Stimulated activated memory B cell treated with anti-CD40 and anti-IgM and Interleukin-4, amounts not matched to agents 10 μg/mL and 1 μg/mL and 100 μg/mL, for 72 hours (primary cell): ENCODE data around the gene GGN.
"Not testable (repeated sequence)": the region's sequence is repeated elsewhere in the genome, so short reads cannot be mapped to it uniquely, and the experiment has no call there.

Experiments used
- ATAC-seq: fragments of 150-1000 bp; cut with Tn5 transposase; 2 replicates; pipeline ENCODE4 v1.10.0; 2021
- H3K27ac Mint-ChIP-seq: one replicate; pipeline ENCODE4 v1.8.0; 2022; ENCODE audit warnings: mild to moderate bottlenecking, mixed read lengths
- H3K27me3 Mint-ChIP-seq: one replicate; pipeline ENCODE4 v1.8.0; 2022; ENCODE audit warnings: mixed read lengths
- H3K36me3 Mint-ChIP-seq: one replicate; pipeline ENCODE4 v1.8.0; 2022; ENCODE audit warnings: mixed read lengths
- H3K4me1 Mint-ChIP-seq: one replicate; pipeline ENCODE4 v1.8.0; 2022; ENCODE audit warnings: mixed read lengths
- H3K4me3 Mint-ChIP-seq: one replicate; pipeline ENCODE4 v1.8.0; 2022; ENCODE audit warnings: mild to moderate bottlenecking, moderate library complexity, mixed read lengths
- H3K9me3 Mint-ChIP-seq: one replicate; pipeline ENCODE4 v1.8.0; 2022; ENCODE audit warnings: mixed read lengths

Gene GGN

DNA sequence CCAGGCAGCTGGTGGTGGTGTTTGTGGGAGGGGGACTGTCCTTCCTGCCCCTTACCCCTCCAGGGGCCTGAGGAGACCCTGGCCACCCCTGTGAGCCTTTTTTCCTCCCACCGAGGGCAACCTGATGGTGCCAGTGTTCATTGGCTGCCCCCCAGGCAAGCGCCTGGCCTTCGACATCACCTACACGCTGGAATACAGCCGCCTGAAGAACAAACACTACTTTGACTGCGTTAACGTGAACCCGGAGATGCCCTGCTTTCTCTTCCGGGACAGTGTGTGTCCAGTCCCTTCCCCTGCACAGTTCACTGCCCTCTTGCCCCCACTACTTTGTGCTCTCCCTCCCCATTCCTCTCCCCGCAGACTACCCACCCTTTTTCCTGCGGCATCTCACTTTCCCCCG is 20.8 kb downstream of the GGN start:
- H3K36me3 Mint-ChIP-seq: no peaks in the 10 kb centered on the region
- no peaks in the 10 kb centered on the region for H3K9me3 Mint-ChIP-seq
- ATAC-seq: no peak
- no peak overlapping the region for H3K27ac Mint-ChIP-seq
- no peak overlapping the region for H3K4me3 Mint-ChIP-seq
- H3K27me3 Mint-ChIP-seq: peaks cover 27% of the 10 kb centered on the region
- H3K4me1 Mint-ChIP-seq: peaks cover 9% of the 10 kb centered on the region

DNA sequence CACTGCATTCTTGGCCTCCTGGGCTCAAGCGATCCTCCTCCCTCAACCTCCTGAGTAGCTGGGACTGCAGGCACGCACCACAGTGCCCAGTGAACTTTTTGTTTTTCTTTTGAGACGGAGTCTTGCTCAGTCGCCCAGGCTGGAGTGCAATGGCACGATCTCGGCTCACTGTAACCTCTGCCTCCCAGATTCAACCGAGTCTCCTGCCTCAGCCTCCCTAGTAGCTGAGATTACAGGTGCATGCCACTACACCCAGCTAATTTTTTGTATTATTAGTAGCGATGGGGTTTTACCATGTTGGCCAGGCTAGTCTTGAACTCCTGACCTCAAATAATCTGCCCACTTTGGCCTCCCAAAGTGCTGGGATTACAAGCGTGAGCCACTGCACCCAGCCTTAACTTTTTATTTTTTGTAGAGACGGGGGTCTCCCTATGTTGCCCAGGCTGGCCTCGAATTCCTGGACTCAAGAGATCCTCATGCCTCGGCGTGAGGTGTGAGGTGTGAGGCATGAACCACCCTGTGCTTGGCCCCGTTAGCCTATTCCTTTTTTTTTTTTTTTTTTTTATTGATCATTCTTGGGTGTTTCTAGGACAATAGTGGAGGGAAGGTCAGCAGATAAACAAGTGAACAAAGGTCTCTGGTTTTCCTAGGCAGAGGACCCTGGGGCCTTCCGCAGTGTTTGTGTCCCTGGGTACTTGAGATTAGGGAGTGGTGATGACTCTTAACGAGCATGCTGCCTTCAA is 24.7 kb downstream of the GGN start:
- H3K4me1 Mint-ChIP-seq: peaks cover 24% of the 10 kb centered on the region
- peak overlapping the region; percentile 25 for H3K4me3 Mint-ChIP-seq
- not testable (repeated sequence) for H3K27ac Mint-ChIP-seq, ATAC-seq, H3K36me3 Mint-ChIP-seq, H3K9me3 Mint-ChIP-seq
- H3K27me3 Mint-ChIP-seq: peaks cover 46% of the 10 kb centered on the region

DNA sequence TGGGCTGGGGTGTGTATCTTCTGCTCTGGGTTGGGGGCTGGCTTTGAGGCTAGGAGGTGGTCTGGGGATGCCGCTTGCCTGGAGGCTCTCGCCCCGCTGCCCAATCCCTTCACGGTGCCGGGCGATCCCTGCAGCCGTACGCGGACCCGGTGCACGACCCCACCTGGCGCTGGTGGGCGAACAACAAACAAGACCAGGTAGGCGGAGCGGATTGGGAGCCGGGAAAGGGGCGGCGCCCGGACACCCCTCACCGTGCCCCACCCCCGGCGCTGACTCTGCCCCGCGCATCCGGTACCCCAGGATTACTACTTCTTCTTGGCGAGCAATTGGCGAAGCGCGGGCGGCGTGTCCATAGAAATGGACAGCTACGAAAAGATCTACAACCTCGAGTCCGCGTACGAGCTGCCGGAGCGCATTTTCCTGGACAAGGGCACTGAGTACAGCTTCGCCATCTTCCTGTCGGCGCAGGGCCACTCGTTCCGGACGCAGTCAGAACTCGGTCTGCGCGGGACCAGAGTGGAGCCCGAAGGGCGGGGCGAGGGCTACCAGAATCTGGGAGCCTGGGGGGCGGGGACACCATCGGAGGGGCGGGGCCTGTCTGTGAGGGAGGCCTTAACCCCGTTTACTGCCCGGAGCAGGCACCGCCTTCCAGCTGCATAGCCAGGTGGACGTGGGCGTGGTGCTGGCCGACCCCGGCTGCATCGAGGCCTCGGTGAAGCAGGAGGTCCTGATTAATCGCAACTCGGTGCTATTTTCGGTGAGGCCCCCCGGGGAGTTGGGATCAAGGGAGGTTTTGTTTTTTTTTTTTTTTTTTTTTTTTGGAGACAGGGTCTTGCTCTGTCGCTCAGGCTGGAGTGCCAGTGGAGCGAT is 25.5 kb downstream of the GGN start:
- no peaks in the 10 kb centered on the region for H3K9me3 Mint-ChIP-seq
- peaks cover 38% of the 10 kb centered on the region for H3K27me3 Mint-ChIP-seq
- H3K36me3 Mint-ChIP-seq: no peaks in the 10 kb centered on the region
- peak; percentile 81 for ATAC-seq
- H3K4me1 Mint-ChIP-seq: peaks cover 24% of the 10 kb centered on the region
- H3K4me3 Mint-ChIP-seq: peak overlapping the region; percentile 86
- H3K27ac Mint-ChIP-seq: no peak overlapping the region

DNA sequence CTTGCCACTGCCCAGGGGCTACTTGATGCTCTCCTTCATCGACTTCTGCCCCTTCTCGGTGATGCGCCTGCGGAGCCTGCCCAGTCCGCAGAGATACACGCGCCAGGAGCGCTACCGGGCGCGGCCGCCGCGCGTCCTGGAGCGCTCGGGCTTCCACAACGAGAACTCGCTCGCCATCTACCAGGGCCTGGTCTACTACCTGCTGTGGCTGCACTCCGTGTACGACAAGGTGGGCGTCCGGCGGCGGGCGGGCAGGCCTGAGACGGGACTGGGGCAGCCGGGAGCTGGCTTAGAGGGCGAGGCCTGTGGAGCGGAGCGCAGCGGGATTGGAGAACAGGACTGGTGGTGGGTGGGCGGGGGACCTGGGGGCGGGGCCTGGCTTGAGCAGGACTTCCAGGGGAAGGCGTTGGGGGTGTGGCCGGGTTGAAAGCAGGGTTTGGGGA is 26.2 kb downstream of the GGN start:
- H3K36me3 Mint-ChIP-seq: no peaks in the 10 kb centered on the region
- H3K9me3 Mint-ChIP-seq: no peaks in the 10 kb centered on the region
- no peak overlapping the region for H3K27ac Mint-ChIP-seq
- peak overlapping the region; percentile 86 for H3K4me3 Mint-ChIP-seq
- H3K27me3 Mint-ChIP-seq: peaks cover 34% of the 10 kb centered on the region
- ATAC-seq: peak; percentile 85
- H3K4me1 Mint-ChIP-seq: peaks cover 24% of the 10 kb centered on the region

DNA sequence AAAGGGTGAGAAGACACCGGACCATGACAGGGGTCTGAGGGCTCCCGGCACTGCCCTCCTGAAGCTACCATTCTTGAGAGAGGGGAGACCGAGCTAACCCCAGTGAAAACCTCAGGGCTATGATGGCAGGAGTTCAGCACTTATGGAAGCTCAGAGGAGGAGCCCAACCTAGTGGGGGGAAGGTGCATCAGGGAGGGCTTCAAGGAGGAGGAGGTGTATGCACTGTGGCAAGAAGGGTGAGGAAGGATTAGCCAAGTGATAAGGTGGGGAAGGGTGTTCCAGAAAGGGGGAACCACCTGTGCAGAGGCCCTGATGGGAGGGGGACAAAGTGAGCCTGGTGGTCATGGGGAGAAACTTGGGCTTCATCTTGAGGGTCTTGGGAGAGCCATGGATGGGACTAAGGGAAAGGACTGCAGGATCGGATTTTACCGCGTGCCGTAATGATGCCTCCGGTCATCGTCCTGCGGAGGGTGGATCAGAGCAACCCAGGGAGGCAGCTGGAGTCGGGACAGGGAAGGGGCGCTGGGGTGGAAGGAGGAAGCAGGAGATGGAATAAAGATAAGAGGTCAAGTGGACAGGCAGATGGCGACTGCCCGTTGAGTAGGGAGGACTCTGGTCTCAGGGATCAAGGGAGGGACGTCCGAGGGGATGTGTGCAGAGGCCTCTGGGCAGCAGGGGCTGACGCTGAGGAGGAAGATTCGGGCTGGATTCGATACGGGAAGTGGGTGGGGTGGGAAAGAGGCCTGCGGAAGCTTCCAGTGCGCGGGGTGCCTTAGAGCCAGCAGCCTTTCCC is 26.8 kb downstream of the GGN start:
- Mint-ChIP-seq H3K36me3 (no peaks in the 10 kb centered on the region), H3K27ac (no peak overlapping the region), H3K27me3 (peaks cover 34% of the 10 kb centered on the region), H3K4me3 (peak overlapping the region; percentile 86), H3K4me1 (peaks cover 24% of the 10 kb centered on the region), H3K9me3 (no peaks in the 10 kb centered on the region)
- no peak for ATAC-seq

DNA sequence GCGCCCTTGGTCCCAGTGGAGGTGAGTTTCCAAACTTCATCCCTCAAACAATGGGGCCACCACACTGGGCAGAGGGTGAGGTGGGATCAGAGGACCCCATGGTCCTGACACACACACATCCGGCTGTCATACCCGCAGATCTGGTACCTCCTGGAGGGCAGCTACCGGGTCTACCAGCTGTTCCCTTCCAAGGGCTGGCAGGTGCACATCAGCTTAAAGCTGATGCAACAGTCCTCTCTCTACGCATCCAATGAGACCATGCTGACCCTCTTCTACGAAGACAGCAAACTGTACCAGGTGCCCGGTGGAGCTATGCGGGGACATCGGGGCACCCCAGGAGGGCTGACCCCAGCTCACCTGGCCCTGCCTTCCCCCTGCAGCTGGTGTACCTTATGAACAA is 27.5 kb downstream of the GGN start:
- Mint-ChIP-seq H3K27me3 (peaks cover 38% of the 10 kb centered on the region), H3K9me3 (no peaks in the 10 kb centered on the region), H3K27ac (no peak overlapping the region), H3K4me1 (peaks cover 24% of the 10 kb centered on the region), H3K36me3 (no peaks in the 10 kb centered on the region), H3K4me3 (peak overlapping the region; percentile 86)
- no peak for ATAC-seq

DNA sequence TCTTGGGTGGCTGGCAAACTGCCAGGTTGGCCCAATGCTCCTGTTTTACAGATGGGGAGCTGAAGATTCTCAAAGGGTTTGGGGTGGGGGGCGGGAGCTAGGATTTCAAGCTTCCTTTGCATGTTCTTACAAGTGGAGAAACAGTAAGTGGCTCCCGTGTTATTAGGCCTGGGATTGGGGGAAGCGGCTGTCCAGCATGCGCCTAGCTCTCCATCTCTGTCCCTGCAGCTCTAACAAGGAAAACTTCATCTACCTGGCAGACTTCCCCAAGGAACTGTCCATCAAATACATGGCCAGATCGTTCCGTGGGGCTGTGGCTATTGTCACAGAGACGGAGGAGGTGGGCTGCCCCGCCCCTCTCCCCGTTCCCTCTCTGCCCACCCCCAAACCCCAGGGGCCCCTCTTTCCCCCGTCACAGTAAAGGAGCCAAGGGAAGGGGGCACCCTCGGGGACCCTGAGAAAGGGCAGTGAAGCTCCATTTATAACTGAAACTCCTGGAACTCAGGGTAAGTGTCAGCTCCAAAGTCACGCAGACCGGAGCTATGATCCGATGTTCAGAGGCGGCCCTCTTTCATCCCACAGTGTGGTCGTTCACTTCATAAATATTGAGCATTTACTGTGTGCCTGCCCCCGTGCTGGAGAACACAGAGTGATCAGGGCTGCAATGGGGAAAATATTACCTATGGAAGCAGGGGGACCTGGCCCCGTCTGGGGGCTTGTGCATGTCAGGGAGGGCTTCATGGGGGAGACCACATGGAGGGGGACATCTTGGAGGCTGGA is 28.4 kb downstream of the GGN start:
- no peak overlapping the region for H3K4me3 Mint-ChIP-seq
- H3K9me3 Mint-ChIP-seq: no peaks in the 10 kb centered on the region
- H3K27me3 Mint-ChIP-seq: peaks cover 38% of the 10 kb centered on the region
- peaks cover 24% of the 10 kb centered on the region for H3K4me1 Mint-ChIP-seq
- H3K36me3 Mint-ChIP-seq: no peaks in the 10 kb centered on the region
- ATAC-seq: no peak
- no peak overlapping the region for H3K27ac Mint-ChIP-seq

DNA sequence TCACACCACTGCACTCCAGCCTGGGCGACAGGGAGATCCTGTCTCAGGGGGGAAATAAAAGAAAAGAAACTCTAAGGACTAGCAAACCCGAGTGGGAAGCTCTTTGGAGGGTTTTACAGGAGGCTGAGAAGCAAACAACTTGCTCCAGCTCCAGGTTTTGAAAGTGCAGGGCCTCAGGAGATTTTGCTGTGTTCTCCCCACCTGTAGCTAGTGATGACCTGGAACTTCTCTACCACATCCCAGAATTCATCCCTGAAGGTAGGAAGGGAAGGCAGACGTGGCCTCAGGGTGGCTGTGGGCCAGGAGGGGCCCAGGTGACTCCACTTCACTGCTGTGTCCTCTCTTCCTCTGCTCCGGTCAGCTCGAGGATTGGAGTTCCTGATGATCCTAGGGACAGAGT is 29.8 kb downstream of the GGN start:
- Mint-ChIP-seq H3K9me3 (no peaks in the 10 kb centered on the region), H3K36me3 (no peaks in the 10 kb centered on the region), H3K27me3 (peaks cover 40% of the 10 kb centered on the region), H3K4me3 (no peak overlapping the region), H3K4me1 (peaks cover 24% of the 10 kb centered on the region), H3K27ac (no peak overlapping the region)
- no peak for ATAC-seq

DNA sequence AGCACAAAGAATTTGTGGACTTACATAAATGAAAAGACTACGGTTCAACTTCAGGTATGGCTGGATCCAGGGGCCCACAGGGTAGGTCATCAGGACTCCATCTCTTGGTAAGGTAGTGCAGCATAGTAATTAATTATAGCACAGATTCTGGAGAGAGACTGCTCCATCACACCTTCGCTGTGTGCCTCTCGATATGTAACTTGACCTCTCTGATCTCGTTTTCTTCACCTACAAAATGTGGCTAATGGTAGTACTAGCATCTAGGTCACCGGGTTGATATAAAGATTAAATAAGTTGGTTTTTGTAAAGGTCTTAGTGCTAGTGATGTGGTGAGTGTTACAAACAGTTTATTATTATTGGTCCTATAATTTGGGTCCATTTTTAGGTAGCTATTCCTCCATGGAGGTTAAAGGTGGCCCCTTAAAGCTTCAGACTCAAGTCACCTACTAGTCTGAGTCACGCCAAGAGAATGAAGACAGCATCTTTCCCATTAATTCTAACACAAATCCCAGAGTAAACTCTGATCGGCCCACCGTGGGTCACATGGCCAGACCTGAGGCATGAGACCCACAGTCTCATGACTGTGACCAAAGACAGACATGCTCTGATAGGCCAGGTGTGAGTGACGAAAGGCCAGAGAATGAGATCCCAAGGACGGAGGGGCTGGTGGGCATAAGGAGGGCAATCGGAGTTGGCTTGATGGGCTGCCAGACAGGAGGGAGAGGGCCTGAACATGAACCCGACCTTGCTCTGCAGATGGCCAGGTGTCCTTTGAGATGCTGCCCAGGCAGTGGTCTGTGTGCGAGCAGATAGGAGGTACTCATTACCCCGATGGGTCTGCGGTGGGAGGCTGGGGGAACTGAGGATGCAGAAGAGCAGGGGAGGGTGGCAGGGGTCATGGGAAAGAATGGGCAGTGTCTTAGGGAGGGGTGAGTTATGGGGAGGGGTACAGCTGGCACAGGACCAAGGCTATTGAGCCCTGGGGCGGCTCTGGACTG is 31.8 kb downstream of the GGN start:
- Mint-ChIP-seq H3K4me3 (no peak overlapping the region), H3K4me1 (peaks cover 5% of the 10 kb centered on the region), H3K27me3 (peaks cover 46% of the 10 kb centered on the region), H3K27ac (no peak overlapping the region), H3K36me3 (no peaks in the 10 kb centered on the region), H3K9me3 (no peaks in the 10 kb centered on the region)
- no peak for ATAC-seq

DNA sequence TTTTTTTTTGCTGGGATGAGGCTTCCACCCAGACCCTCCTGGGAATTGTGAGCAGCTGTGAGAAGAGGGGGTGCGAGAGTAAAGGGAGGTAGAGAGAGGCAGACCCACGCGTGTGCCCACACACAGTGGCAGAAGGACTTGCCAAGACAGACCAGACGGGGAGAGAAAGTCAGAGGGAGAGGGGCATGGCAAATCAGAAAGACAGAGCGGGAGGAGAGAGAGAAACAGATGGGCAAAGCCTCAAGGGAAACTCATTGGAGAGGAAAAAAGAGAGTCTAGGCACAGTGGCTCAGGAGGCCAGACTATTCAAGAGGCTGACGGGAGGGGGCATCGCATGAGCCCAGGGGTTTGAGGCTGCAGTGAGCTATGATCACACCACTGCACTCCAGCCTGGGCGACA is 35.2 kb downstream of the GGN start:
- ATAC-seq: no peak
- Mint-ChIP-seq H3K4me1 (no peaks in the 10 kb centered on the region), H3K36me3 (no peaks in the 10 kb centered on the region), H3K27ac (no peak overlapping the region), H3K27me3 (peaks cover 29% of the 10 kb centered on the region), H3K4me3 (no peak overlapping the region), H3K9me3 (no peaks in the 10 kb centered on the region)

DNA sequence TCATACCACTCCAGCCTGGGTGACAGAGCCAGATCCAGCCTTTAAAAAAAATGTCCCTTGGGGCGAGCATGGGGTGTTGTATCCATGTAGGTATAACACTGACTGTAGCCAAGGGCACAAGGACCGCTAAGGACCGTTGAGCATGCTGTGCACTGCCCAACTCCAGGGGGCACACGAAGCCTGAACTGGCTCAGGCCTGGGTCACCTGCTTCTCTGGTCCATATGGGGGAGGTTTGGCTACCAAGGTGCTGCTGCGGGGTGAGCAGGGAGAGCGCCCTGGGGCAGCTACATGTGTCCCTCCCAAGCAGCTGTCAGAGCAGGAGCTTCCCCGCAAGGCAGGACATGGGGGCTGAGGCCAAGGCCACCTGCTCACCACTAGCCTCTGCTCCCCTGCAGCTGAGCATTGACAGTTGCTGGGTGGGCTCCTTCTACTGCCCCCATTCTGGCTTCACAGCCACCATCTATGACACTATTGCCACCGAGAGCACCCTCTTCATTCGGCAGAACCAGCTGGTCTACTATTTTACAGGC is 35.9 kb downstream of the GGN start:
- no peak overlapping the region for H3K4me3 Mint-ChIP-seq

DNA sequence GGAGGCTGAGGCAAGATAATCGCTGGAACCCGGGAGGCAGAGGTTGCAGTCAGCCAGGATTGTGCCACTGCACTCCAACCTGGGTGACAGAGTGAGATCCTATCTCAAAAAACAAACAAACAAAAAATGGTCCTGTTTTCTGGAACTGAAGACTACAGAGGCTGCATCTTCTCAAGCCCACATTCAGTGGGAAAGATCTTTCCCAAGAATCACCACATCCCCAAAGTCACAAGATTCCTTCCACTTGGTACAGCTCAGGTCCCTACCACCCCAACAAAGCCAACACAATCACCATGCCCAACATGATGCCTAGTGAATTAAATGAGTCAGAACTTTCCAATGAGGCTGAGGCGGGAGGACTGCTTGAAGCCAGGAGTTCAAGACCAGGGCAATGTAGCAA is 37.0 kb downstream of the GGN start:
- Mint-ChIP-seq H3K27me3 (peaks cover 20% of the 10 kb centered on the region), H3K4me3 (no peak overlapping the region), H3K9me3 (no peaks in the 10 kb centered on the region), H3K36me3 (no peaks in the 10 kb centered on the region), H3K4me1 (no peaks in the 10 kb centered on the region), H3K27ac (no peak overlapping the region)
- ATAC-seq: no peak

More for the DNA sequence above, 35.9 kb downstream of the GGN start:
- Mint-ChIP-seq H3K9me3 (no peaks in the 10 kb centered on the region), H3K36me3 (no peaks in the 10 kb centered on the region), H3K27me3 (peaks cover 29% of the 10 kb centered on the region), H3K27ac (no peak overlapping the region), H3K4me1 (no peaks in the 10 kb centered on the region)
- ATAC-seq: no peak

DNA sequence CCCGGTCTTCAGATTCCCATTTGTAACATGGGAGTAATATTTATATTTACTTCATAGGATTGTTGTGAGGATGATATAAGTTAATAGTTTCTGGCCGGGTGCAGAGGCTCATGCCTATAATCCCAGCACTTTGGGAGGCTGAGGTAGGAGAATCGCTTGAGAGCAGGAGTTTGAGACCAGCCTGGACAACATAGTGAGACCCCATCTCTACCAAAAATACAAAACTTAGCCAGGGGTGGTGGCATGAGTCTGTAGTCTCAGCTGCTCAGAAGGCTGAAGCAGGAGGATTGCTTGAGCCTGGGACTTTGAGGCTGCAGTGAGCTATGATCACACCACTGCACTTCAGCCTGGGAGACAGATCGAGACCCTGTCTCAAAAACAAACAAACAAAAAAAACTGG is 41.0 kb downstream of the GGN start:
- Mint-ChIP-seq H3K4me3 (no peak overlapping the region), H3K27me3 (peaks cover 1% of the 10 kb centered on the region), H3K36me3 (peaks cover 11% of the 10 kb centered on the region), H3K9me3 (no peaks in the 10 kb centered on the region), H3K27ac (no peak overlapping the region), H3K4me1 (no peaks in the 10 kb centered on the region)
- no peak for ATAC-seq
